ENCODE results near the gene CLEC14A.

- TF ChIP-seq RBM17 (IDR thresholded peaks at IDR 0.05; ENCODE audit: borderline replicate concordance, low read depth, low read length): no peak
- no peak for TF ChIP-seq ZNF274 (IDR thresholded peaks at IDR 0.05; ENCODE audit: borderline replicate concordance, low read depth, low read length)
- TF ChIP-seq CLOCK (CRISPR knock-in tag; IDR thresholded peaks at IDR 0.05; ENCODE audit: borderline replicate concordance): no peak
- no peak for TF ChIP-seq MAZ (CRISPR knock-in tag; conservative IDR thresholded peaks at IDR 0.05 in 1 of 2, IDR thresholded peaks at IDR 0.05 in 1 of 2)
- TF ChIP-seq CTCF (IDR thresholded peaks at IDR 0.05 in 2 of 3, conservative IDR thresholded peaks at IDR 0.05 in 1 of 3; ENCODE audit: insufficient read depth in 2 of 3, low read depth in 1 of 3, low read length in 3 of 3): no peak
- TF ChIP-seq MAX (CRISPR knock-in tag; IDR thresholded peaks at IDR 0.05): no peak
- no peak for TF ChIP-seq JUNB (CRISPR knock-in tag; conservative IDR thresholded peaks at IDR 0.05)
- no peak for TF ChIP-seq PCBP1 (IDR thresholded peaks at IDR 0.05; ENCODE audit: low read depth, low read length, poor library complexity, severe bottlenecking)
These were observed 1.1 kb downstream of the CLEC14A start for GRCh38 chr14:38254571-38255407.
